Measurements from ENCODE around the gene TBATA. TPM values are rescaled to one million over a fixed set of nuclear protein-coding genes. Genes with fewer than 3 reads are reported as not detected.
"Not testable (repeated sequence)": the region's sequence is repeated elsewhere in the genome, so short reads cannot be mapped to it uniquely, and the experiment has no call there.

The TBATA gene
- total RNA-seq, 1 experiment from 2014 or later, result not detected

- DNase-seq (ENCODE audit: low read depth), result no peak
Observed at GRCh38 chr10:70778267-70778924, 6.8 kb downstream of the TBATA start.

DNA sequence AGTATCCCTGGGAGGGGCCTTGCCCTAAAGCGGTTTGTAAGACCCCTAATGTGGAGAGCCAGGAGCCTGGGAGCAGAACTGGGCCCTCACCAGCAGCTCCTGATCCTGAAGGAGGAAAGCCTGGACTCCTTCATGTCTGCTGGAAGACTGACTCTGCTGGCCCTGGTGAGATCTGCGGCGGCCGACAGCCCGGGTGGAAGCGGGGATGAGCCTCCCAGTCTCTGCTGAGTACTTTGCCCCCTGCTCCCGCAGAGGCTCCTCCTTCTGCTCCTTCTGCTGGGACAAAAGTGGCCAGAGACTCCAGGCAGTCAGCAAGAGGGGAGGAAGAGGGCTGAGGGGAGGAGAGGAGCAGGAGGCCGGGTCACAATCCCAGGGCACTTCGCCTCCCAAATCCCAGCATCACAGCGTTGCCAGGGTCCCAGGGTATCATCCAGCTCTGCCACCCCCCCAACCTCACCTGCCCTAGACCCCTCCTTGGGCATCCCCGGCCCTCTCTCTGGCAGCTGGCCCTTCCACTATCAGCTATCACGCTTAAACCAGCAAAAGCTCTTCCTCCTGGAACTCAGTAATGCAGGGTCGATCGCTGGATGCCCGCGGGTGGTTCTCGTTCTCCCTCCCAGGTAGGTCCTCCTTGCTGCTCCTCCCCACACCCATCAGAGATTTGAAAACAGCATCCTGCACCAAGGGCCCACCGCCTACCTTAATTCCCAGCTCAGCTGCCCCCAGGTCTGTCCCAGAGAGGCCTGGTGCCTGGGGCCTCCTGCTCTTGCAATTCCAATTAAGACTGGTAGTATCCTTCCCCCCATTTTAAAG lies 7.9 kb downstream of the TBATA start:
- DNase-seq (ENCODE audit: low read depth), result no peak

GRCh38 chr10:70776455-70777005 lies 8.6 kb downstream of the TBATA start:
- no peak for DNase-seq (ENCODE audit: low read depth)

DNA sequence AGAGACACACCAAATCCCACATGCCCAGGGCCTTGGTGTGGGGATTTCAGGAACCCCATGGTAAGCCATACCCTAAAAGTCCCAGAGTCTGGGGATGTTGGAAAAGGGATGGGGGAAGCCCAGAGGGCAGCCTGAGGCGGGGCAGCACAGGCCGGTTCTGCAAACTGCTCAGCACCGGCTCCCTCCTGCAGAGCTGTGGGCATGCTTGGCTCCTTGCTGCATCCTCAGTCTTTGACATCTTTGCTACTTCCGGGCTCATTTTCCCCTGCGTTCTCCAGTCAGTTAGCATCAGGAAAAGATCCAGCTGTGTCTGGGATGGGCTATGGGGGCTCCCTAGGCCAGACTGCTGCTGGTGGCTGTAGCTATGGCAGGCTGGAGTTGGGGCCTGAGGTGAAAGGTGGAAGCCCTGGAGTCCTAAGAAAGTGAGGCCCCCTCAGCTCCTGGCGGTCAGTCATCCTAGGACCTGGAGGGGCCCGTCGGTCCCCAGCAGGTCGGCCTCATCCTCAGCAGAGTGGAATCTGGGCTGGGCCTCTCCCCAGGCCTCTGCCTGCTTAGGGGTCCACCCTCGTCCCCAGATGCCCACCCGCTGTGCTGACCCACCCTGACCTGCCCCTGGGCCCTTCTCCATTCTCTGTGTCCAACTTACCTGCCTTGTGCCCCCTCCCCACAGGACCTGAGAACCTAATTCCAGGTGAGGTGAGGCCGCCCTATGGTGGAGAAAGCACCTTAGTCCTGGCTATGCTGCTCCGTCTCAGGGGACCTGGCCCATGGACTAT lies 9.3 kb downstream of the TBATA start:
- DNase-seq (ENCODE audit: low read depth), result no peak

GRCh38 chr10:70774810-70775678 lies 10.1 kb downstream of the TBATA start:
- DNase-seq (ENCODE audit: low read depth), result no peak

- DNase-seq (ENCODE audit: low read depth), result no peak
Observed at GRCh38 chr10:70773965-70774809, 11.0 kb downstream of the TBATA start.

GRCh38 chr10:70773461-70773860 lies 11.7 kb downstream of the TBATA start:
- DNase-seq (ENCODE audit: low read depth), result no peak

GRCh38 chr10:70772627-70773026 lies 12.6 kb downstream of the TBATA start:
- DNase-seq (ENCODE audit: low read depth), result no peak

- DNase-seq (ENCODE audit: low read depth), result no peak
Observed at GRCh38 chr10:70771311-70772194, 13.6 kb downstream of the TBATA start.

DNA sequence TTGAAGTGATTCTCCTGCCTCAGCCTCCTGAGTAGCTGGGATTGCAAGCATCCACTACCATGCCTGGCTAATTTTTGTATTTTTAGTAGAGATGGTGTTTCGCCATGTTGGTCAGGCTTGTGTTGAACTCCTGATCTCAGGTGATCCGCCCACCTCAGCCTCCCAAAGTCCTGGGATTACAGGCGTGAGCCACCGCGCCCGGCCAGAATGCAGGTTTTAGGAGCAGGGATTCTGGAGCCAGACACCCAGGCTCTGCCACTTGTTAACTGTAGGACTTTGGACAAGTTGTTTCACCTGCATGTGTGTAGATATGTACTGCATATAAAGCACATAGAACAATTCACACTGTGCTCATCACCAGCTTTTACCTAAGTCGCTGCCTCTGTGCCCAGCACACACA lies 14.7 kb downstream of the TBATA start:
- not testable (repeated sequence) for DNase-seq (ENCODE audit: low read depth)

GRCh38 chr10:70770001-70770400 lies 15.2 kb downstream of the TBATA start:
- no peak for DNase-seq (ENCODE audit: low read depth)

- DNase-seq (ENCODE audit: low read depth), result no peak
Observed at GRCh38 chr10:70769121-70769520, 16.1 kb downstream of the TBATA start.

- not testable (repeated sequence) for DNase-seq (ENCODE audit: low read depth)
Observed at GRCh38 chr10:70768026-70768685, 17.0 kb downstream of the TBATA start.

GRCh38 chr10:70765794-70766594 lies 19.2 kb downstream of the TBATA start:
- no peak for DNase-seq (ENCODE audit: low read depth)

GRCh38 chr10:70763567-70763966 lies 21.6 kb downstream of the TBATA start:
- no peak for DNase-seq (ENCODE audit: low read depth)

DNA sequence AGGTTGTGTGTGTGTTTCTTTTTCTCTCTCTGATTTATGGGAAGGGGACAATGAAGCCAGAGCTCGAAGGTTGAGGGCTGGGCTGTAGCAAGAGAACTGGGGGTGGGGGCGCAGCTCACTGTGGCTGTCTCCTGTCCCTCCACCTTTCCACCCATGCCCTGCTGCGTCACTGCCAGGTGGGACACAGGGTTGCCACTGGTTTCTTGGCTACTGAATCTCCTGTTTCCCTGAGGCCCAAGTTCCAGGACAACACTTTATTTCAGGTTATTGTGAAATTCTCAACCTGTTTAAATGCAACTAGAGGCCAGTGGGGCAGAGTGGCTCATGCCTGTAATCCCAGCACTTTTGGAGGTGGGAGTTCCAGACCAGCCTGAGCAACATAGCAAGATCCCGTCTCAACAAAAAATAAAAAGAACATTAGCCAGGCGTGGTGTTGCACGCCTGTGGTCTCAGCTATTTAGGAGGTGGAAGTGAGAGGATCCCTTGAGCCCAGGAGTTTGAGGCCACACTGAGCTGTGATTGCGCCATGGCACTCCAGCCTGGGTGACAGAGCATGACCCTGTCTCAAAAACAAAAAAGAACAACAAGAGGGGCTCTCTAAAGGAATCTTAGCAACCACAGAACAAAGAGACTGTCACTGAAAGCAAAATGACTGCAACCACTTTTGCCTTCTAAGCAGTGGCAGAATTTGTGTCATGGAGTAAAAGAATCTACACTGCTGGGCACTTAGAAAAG lies 22.6 kb downstream of the TBATA start:
- no peak for DNase-seq (ENCODE audit: low read depth)

DNA sequence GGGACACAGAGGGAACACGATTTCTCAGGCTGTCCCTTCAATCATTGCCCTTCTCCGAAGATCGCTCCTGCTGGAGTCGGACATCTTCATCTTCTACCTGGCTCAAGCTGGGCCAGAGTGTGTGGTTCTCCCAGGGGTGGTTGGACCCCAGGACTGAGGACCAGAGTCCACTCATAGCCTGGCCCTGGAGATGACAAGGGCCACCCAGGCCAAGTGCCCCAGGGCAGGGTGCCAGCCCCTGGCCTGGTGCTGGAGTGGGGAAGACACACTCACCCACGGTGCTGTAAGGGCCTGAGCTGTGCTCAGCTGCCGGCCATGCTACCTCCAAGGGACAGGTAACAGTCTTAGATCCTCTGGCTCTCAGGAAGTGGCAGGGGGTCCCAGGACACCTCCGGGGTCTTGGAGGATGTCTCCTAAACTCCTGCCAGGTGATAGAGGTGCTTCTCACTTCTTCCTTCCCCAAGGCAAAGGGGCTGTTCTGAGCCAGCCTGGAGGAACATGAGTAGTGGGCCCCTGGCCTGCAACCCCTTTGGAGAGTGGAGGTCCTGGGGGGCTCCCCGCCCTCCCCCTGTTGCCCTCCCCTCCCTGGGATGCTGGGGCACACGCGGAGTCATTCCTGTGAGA lies 23.3 kb downstream of the TBATA start:
- no peak for DNase-seq (ENCODE audit: low read depth)

Measured in M059J (cell line).